Vagina (tissue), 2 donors: ENCODE results near the gene OR2T10.

Source experiments
- CTCF ChIP-seq, 3 experiments: fragments of 450-650 bp in 2 of 3; fragments of 200-600 bp in 1 of 3; sonication (generic) in 1 of 3; IDR thresholded peaks; one replicate each; pipeline ENCODE4 v1.5.1; 2017 to 2019; ENCODE audit warnings: antibody characterized with exemption in 3 of 3, mild to moderate bottlenecking in 2 of 3, moderate library complexity in 2 of 3
- POLR2AphosphoS5 ChIP-seq, 2 donors: sonication (generic); formaldehyde crosslinking; IDR thresholded peaks; one replicate each; pipeline ENCODE4 v1.9.0; 2017; ENCODE audit warnings: antibody characterized with exemption in 2 of 2, mild to moderate bottlenecking in 2 of 2, low read depth in 1 of 2; ENCODE audit not compliant: insufficient read depth in 1 of 2

DNA sequence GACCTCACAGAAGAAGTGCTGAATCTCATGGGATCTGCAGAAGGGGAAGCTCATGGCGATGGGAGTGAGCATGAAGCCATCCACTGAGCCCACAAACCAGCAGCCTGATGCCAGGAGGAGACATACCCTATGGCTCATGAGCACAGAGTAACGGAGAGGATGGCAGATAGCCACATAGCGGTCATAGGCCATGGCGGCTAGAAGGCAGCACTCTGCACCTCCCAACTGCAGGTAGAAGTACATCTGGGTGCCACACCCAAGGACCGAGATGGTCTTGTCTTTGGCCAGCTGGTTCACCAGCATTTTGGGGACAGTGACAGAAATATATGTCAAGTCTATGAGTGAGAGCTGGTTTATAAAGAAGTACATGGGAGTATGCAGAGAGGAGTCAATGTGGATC, 4.3 kb downstream of the OR2T10 start:
- no peak for TF ChIP-seq CTCF (IDR thresholded peaks at IDR 0.05)
- TF ChIP-seq POLR2AphosphoS5 (IDR thresholded peaks at IDR 0.05; ENCODE audit: insufficient read depth in 1 of 2, low read depth in 1 of 2), result no peak
